Dermis blood vessel endothelial cell (primary cell): ENCODE measurements around the gene TTC7B. TPM values are rescaled to one million over a fixed set of nuclear protein-coding genes. Genes with fewer than 3 reads are reported as not detected.

Source experiments
- DNase-seq: peaks from one replicate; pipeline ENCODE4 v3.0.0; 2010
- total RNA-seq: library from RNA; depleted of rRNA; stranded (reverse); fragments of >200 nt; gene quantifications from 2 replicates; pipeline ENCODE4 v1.2.3, GENCODE V29; 2014

Gene TTC7B
- total RNA-seq, 1 donor from 2014 or later = 37.1 TPM

GRCh38 chr14:90503582-90503981 is 312.6 kb downstream of the TTC7B start:
- DNase-seq = no peak

- no peak for DNase-seq
Observed at GRCh38 chr14:90502760-90503159, 313.5 kb downstream of the TTC7B start.

DNA sequence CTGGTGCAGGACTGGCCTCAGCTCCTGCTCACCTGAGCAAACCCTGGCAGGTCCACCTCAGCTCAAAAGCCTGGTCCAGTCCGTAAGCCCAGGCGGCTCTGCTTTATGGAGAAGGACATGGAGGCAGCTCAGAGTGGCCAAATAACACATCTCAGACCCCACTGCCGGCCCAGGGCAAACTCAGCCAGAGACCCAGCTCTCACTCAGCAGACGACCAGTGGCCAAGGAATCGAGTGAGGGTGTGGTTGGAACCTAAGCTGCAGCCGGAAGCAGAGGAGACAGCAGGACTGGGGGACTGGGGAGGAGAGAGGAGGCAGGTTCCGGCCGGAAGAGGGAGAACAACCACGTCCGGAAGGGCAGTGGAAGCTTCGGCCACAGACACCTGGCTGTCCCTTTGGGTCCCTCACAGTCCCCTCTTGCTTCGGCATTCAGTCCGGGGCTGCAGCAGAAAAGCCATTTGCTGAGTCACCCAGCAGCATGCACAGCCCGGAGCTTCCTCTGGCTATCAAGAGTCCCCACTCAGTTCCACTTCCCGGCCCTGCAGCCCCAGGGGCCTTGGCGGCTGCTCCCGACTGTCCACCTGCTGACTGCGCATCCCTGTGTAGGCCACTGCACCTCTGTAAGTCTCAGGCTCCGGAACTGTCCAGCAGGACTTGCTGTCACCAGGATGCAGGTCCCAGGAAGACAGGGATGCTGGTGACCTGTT is 315.4 kb downstream of the TTC7B start:
- no peak for DNase-seq

GRCh38 chr14:90499908-90500664 is 316.1 kb downstream of the TTC7B start:
- DNase-seq = no peak

DNA sequence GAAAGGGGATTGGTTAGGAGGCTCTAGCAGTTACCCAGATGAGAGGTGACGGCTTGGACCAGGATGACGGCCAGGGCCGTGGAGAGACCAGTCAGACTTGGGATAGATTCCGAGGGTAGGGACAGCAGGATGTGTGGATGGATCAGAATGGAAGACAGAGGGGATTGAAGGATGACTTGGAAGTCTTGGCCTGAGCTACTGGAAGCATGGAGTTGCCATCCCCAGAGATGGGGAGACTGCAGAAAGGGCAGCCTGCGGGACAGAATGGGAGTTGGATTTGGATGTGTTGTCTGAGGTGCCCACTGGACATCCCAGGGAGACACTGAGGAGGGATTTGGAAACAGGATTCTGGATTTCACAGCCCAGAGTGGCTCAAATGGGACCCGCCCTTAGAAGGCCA is 317.1 kb downstream of the TTC7B start:
- no peak for DNase-seq

- DNase-seq = no peak
Observed at GRCh38 chr14:90498198-90498597, 318.0 kb downstream of the TTC7B start.

GRCh38 chr14:90496379-90496778 is 319.9 kb downstream of the TTC7B start:
- no peak for DNase-seq

DNA sequence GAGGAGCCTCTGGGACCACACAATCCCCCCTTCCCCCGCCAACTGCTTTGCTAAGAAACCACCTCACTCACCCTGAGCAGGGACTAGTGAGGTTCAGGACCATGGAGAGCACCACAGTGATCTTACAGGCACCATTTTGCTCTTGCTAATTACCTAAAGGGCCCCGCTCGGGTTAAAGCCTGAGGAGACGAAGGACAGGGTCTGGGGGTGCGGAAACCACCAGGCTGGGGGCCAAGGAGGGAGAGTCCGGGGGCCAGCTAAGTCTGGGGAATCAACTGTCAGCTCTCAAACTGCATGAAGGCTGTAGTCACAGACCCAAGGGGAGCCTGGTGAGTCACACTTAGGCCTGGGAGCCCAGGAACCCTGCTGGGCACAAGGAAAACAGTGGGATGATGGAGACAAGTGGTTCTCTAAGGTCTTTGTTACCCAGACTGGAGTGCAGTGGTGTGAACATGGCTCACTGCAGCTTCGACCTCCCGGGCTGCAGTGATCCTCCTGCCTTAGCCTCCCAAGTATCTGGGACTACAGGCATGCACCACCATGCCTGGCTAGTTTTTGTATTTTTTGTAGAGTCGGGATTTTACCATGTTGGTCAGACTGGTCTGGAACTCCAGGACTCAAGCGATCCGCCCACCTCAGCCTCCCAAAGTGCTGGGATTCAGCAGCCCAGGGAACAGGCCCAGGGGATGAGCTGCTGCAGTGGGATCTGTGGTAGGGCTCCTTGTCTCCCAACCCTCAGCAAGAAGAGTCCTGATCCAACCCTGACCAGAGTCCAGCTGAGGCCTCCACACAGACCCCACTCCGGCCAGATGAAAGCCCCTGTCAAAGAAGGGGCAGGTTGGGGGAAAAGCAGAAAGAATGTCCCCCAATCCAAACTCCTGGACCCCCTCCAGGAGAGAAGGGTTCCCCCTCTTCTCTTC is 320.6 kb downstream of the TTC7B start:
- peak; percentile 87 for DNase-seq

DNA sequence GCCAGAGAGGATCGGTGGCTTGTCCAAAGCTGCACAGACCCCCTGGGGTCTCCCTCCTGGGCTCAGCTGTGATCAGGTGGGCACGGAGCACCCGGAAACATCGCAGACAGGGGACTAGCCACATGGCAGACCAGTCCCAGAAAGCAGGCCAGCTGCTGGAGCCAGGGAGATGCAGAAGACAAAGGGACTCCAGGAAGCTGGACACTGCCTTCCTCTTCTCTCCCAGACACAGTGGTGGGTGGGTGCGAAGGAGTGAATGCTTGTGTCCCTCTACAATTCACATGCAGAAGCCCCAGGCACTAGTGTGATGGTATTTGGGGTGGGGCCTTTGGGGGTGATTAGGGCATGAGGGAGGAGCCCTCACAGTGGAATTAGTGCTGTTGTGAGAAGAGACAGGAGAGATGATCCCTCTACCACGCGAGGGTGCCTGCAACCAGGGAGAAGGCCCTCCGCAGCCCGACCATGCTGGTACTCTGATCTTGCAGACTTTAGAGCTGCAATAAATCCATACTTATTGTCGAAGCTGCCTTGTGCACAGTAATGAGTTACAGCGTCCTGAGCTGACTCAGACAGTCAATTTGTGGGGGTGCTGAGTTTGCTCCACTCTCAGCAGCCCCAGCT is 324.2 kb downstream of the TTC7B start:
- DNase-seq = no peak

GRCh38 chr14:90491221-90491885 is 324.9 kb downstream of the TTC7B start:
- DNase-seq = peak; percentile 77

- no peak for DNase-seq
Observed at GRCh38 chr14:90490720-90491050, 325.5 kb downstream of the TTC7B start.

- no peak for DNase-seq
Observed at GRCh38 chr14:90489916-90490719, 326.1 kb downstream of the TTC7B start.

DNA sequence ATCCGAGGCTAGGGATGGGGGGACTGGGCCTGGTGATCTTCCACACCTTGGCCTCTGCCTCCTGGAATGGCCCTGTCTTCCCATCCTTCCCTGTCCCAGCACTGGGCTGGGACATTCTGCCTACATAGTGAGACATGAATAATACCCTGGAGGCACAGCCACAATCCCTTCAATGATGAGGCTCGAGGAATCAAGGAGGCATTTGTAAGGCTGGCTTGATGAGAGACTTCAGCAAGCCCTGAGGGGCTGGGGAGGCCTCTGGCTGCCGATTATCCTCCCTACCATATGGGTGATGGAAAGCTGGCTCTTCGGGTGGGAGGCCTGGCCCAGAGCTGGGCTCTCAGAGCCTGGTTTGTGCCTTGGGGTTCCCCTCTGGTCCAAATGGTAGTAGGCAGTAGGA is 326.9 kb downstream of the TTC7B start:
- no peak for DNase-seq

- no peak for DNase-seq
Observed at GRCh38 chr14:90488256-90488655, 328.0 kb downstream of the TTC7B start.

DNA sequence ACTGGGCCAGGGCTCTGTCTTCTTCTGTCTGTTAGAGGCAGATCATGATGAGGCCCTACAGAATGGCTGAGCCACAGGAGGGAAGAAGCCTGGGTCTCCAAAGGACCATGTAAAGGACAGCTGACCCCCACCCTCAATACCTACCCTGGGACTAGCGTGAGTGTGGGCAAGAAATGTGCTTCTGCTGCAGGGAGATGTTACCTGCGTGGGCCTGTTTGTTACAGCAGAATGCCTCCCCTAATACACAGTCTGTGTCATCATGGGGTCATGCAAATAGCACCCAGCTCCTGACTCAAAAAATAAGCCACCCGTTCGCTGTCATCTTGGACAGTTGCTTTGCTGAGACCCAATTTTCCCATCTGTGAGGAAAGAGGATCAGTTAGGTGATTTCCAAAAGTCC is 328.8 kb downstream of the TTC7B start:
- DNase-seq = no peak

DNA sequence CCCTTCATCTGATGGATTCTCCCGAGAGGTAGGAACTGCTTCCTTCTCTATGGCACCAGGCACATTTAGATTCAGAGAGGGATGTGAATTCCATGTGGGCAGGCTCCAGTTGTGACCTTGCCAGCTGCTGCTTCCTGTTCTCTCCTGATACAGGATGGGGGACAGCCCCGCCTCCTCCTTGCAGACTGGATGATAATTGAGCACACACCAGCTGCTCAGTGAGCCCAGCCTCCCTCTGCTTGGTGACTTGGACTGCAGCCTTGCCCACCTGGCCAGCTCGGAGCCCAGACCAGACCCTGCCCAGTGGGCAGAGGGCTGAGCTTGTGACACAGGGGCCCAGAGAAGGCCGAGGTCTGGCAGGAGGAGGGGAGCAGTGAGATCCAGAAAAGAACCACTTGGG is 329.2 kb downstream of the TTC7B start:
- DNase-seq = peak; percentile 85

- DNase-seq = no peak
Observed at GRCh38 chr14:90484291-90484690, 331.9 kb downstream of the TTC7B start.

GRCh38 chr14:90483571-90483974 is 332.7 kb downstream of the TTC7B start:
- DNase-seq = peak; percentile 77

- no peak for DNase-seq
Observed at GRCh38 chr14:90483117-90483516, 333.1 kb downstream of the TTC7B start.

GRCh38 chr14:90475298-90475697 is 340.9 kb downstream of the TTC7B start:
- DNase-seq = no peak
